CD4-positive, alpha-beta T cell treated with Interleukin-10 for 1 hour (primary cell): ENCODE results near the gene NPAS2.
A peak's percentile ranks its signal among the peaks of the same experiment; 100 is the strongest.

Experiments used
- DNase-seq: peaks from one replicate; pipeline ENCODE4 v3.0.0-alpha.2; 2020

NPAS2 gene

GRCh38 chr2:100822587-100823248 is 2.8 kb downstream of the NPAS2 start:
- DNase-seq: no peak

- no peak for DNase-seq
These were observed 3.9 kb downstream of the NPAS2 start for GRCh38 chr2:100823665-100824438.

- DNase-seq: no peak
These were observed 4.9 kb downstream of the NPAS2 start for GRCh38 chr2:100824842-100825241.

GRCh38 chr2:100826494-100826893 is 6.6 kb downstream of the NPAS2 start:
- DNase-seq: no peak

- DNase-seq: no peak
These were observed 11.3 kb downstream of the NPAS2 start for GRCh38 chr2:100831158-100831750.

- DNase-seq: no peak
These were observed 11.9 kb downstream of the NPAS2 start for GRCh38 chr2:100831831-100832230.

GRCh38 chr2:100832885-100833284 is 12.9 kb downstream of the NPAS2 start:
- no peak for DNase-seq

GRCh38 chr2:100833331-100833730 is 13.4 kb downstream of the NPAS2 start:
- DNase-seq: no peak

- no peak for DNase-seq
These were observed 14.3 kb downstream of the NPAS2 start for GRCh38 chr2:100834221-100834620.

GRCh38 chr2:100835006-100835659 is 15.2 kb downstream of the NPAS2 start:
- DNase-seq: no peak

- no peak for DNase-seq
These were observed 20.6 kb downstream of the NPAS2 start for GRCh38 chr2:100840519-100840918.

- no peak for DNase-seq
These were observed 22.4 kb downstream of the NPAS2 start for GRCh38 chr2:100842241-100842922.

GRCh38 chr2:100844514-100844913 is 24.6 kb downstream of the NPAS2 start:
- DNase-seq: no peak

GRCh38 chr2:100845141-100845991 is 25.4 kb downstream of the NPAS2 start:
- no peak for DNase-seq

- DNase-seq: no peak
These were observed 26.8 kb downstream of the NPAS2 start for GRCh38 chr2:100846716-100847115.

GRCh38 chr2:100852447-100852846 is 32.5 kb downstream of the NPAS2 start:
- no peak for DNase-seq

GRCh38 chr2:100852999-100853908 is 33.3 kb downstream of the NPAS2 start:
- no peak for DNase-seq

GRCh38 chr2:100853909-100854810 is 34.2 kb downstream of the NPAS2 start:
- peak; percentile 3 for DNase-seq

GRCh38 chr2:100855084-100855483 is 35.1 kb downstream of the NPAS2 start:
- no peak for DNase-seq

- no peak for DNase-seq
These were observed 35.7 kb downstream of the NPAS2 start for GRCh38 chr2:100855606-100856005.
